B cell (primary cell): ENCODE data around the gene BNC2. TPM values are rescaled to one million over a fixed set of nuclear protein-coding genes. Genes with fewer than 3 reads are reported as not detected.

Experiments used
- ATAC-seq: fragments of 200-7000 bp; cut with Tn5 transposase; one replicate; pipeline ENCODE4 v1.10.0; 2021; ENCODE audit warnings: low read depth, mild to moderate bottlenecking, moderate number of reproducible peaks, moderate library complexity
- CTCF ChIA-PET: fragments of 350-600 bp; sonication (Branson Sonifier 250); formaldehyde crosslinking; loops from one replicate; lab custom pipeline; 2021; ENCODE audit warnings: antibody characterized with exemption, inconsistent platforms; lab: Charles Lee
- POLR2A ChIA-PET: fragments of 350-600 bp; sonication (Branson Sonifier 250); formaldehyde crosslinking; loops from one replicate; lab custom pipeline; 2021; ENCODE audit warnings: antibody characterized with exemption; lab: Charles Lee
- DNase-seq: peaks from one replicate; pipeline ENCODE4 v3.0.0; 2013
- H2AFZ ChIP-seq: 2 replicates; pipeline ENCODE4 v1.6.1; 2012; ENCODE audit warnings: mild to moderate bottlenecking, low read depth, low read length; ENCODE audit not compliant: insufficient read depth, poor library complexity, severe bottlenecking
- H3K27ac ChIP-seq, 2 donors: 1 replicate in 1 of 2; 2 replicates in 1 of 2; pipeline ENCODE4 v1.5.1; 2012 to 2013; ENCODE audit warnings: low read length in 2 of 2, mild to moderate bottlenecking in 2 of 2, moderate library complexity in 1 of 2
- H3K27me3 ChIP-seq, 4 experiments: fragments of 200-600 bp in 1 of 4; sonication (generic) in 1 of 4; replicated peaks in 1 of 4; 1 replicate in 2 of 4; 2 replicates in 2 of 4; pipeline versions ENCODE4 v1.6.1 to v1.7.0; 2013 to 2016; ENCODE audit warnings: low read length in 3 of 4, mild to moderate bottlenecking in 2 of 4, mixed read lengths in 1 of 4, moderate library complexity in 1 of 4; ENCODE audit not compliant: insufficient read depth in 4 of 4, control insufficient read depth in 3 of 4; ENCODE audit errors: control extremely low read depth in 1 of 4
- H3K36me3 ChIP-seq, 2 experiments: replicated peaks in 1 of 2; 1 replicate in 1 of 2; 2 replicates in 1 of 2; pipeline versions ENCODE4 v1.6.1 to v1.7.1; 2013; ENCODE audit warnings: low read length in 1 of 2; ENCODE audit not compliant: insufficient read depth in 2 of 2, control insufficient read depth in 1 of 2; ENCODE audit errors: control extremely low read depth in 1 of 2, extremely low read depth in 1 of 2
- H3K4me1 ChIP-seq, 2 donors: fragments of 200-600 bp in 1 of 2; sonication (generic) in 1 of 2; 1 replicate in 1 of 2; 2 replicates in 1 of 2; pipeline versions ENCODE4 v1.5.1 to v1.6.1; 2013 to 2017; ENCODE audit warnings: low read length in 2 of 2; ENCODE audit not compliant: control insufficient read depth in 2 of 2, insufficient read depth in 2 of 2
- H3K4me2 ChIP-seq: replicated peaks from 2 replicates; pipeline ENCODE3; 2012; ENCODE audit warnings: mild to moderate bottlenecking, low read depth, low read length; ENCODE audit not compliant: poor library complexity, severe bottlenecking
- H3K4me3 ChIP-seq, 5 experiments: fragments of 200-600 bp in 1 of 5; sonication (generic) in 1 of 5; 1 replicate in 3 of 5; 2 replicates in 2 of 5; pipeline versions ENCODE4 v1.5.1 to v1.7.0; 2011 to 2016; ENCODE audit warnings: low read length in 4 of 5, mild to moderate bottlenecking in 4 of 5, low read depth in 2 of 5, control low read depth in 1 of 5, moderate library complexity in 1 of 5; ENCODE audit not compliant: insufficient read depth in 1 of 5; ENCODE audit errors: control extremely low read depth in 1 of 5, extremely low read depth in 1 of 5
- H3K79me2 ChIP-seq: fragments of 200-600 bp; sonication (generic); one replicate; pipeline ENCODE4 v1.6.0; 2016; ENCODE audit warnings: low read length; ENCODE audit not compliant: control insufficient read depth, insufficient read depth
- H3K9ac ChIP-seq: fragments of 200-600 bp; sonication (generic); 2 replicates; pipeline ENCODE4 v1.6.1; 2017; ENCODE audit warnings: mild to moderate bottlenecking, low read length, moderate library complexity
- H3K9me3 ChIP-seq, 3 donors: one replicate each; pipeline versions ENCODE4 v1.6.1 to v1.7.1; 2013; ENCODE audit warnings: low read length in 2 of 3; ENCODE audit not compliant: control insufficient read depth in 2 of 3, insufficient read depth in 1 of 3; ENCODE audit errors: control extremely low read depth in 1 of 3
- H4K20me1 ChIP-seq: 2 replicates; pipeline ENCODE4 v1.6.0; 2012; ENCODE audit warnings: mild to moderate bottlenecking, low read length; ENCODE audit not compliant: insufficient read depth, control insufficient read depth, poor library complexity, severe bottlenecking
- H3K27ac Mint-ChIP-seq: one replicate; pipeline ENCODE4 v1.8.0; 2021; ENCODE audit warnings: mixed read lengths
- H3K27me3 Mint-ChIP-seq: one replicate; pipeline ENCODE4 v1.8.0; 2021; ENCODE audit warnings: mixed read lengths
- H3K4me1 Mint-ChIP-seq: one replicate; pipeline ENCODE4 v1.8.0; 2021; ENCODE audit warnings: mixed read lengths
- H3K4me3 Mint-ChIP-seq: one replicate; pipeline ENCODE4 v1.8.0; 2021; ENCODE audit warnings: mixed read lengths
- H3K9me3 Mint-ChIP-seq: one replicate; pipeline ENCODE4 v1.8.0; 2022; ENCODE audit warnings: mixed read lengths; ENCODE audit not compliant: insufficient read depth
- EZH2 ChIP-seq: IDR thresholded peaks from 2 replicates; pipeline ENCODE4 v1.6.1; 2012; ENCODE audit warnings: borderline replicate concordance, low read depth, mild to moderate bottlenecking, moderate library complexity, low read length; ENCODE audit not compliant: insufficient read depth, poor library complexity, severe bottlenecking
- WGBS: methylation state at CpG from one replicate; pipeline ENCODE4 v1.1.5; 2013; ENCODE audit warnings: missing lambda C conversion rate; ENCODE audit not compliant: insufficient coverage; 5-methylcytosine and 5-hydroxymethylcytosine counted together
- intact Hi-C: fragments of 100-400 bp; cut with micrococcal nuclease; formaldehyde crosslinking; loops from one replicate; pipeline ENCODE4 v1.10.0; 2022
- polyA plus RNA-seq: library from polyadenylated mRNA; depleted of rRNA; stranded (reverse); fragments of >200 nt; gene quantifications from 2 replicates; pipeline ENCODE4 v1.2.3, GENCODE V29; 2012
- total RNA-seq, 2 donors: library from RNA; stranded (reverse); fragments of 120-200 nt in 1 of 2; gene quantifications; 1 replicate in 1 of 2; 2 replicates in 1 of 2; pipeline versions ENCODE4 v1.2.3 to v1.2.4, GENCODE V29; 2013 to 2022
- TF ChIP-seq, protein P1 (sequence below): fragments of 200-600 bp; IDR thresholded peaks from one replicate; pipeline ENCODE4 v1.8.0; 2022; ENCODE audit warnings: antibody characterized with exemption, mild to moderate bottlenecking

The BNC2 gene
- total and polyA plus RNA-seq, 2 donors (not counting 1 experiment from before 2014, with no cell fraction given): 0.01 TPM; not detected in 1

DNA sequence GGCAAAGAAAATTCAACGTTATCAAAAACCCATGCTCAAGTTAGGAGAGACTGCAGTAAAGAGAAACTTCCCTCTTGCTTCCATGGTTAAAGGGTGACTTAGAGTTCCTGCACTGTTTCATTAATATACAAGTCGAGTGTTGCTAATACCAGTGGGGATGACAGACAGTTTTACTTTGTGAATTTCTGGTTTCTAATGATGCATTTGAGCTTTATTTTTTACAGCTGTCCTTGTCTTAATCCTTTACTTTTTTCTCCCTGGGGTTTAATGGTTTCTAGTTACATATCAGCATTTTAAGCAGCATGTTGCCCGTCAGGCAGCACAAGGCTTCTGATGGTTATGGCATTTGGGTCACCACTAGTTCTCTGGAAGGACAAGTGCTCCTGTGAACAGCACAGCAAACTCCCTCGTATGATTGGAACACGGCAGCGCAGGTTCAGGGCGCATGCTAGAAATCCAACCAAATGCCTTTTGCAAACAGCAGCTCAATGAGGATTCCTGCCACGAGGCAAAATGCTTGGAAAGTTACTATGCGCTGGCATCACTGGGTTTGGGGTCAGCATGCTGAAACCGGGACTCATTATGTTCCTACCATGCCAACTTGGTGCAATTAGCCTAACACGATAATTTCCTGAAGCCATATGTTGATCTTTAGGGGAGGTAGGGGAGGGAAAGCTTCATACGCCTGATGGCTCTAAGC is 463.8 kb downstream of the BNC2 start:
- ATAC-seq (no peak), DNase-seq (no peak)
- no peak overlapping the region for H3K4me3 Mint-ChIP-seq
- Histone ChIP-seq H3K79me2 (no peaks in the 10 kb centered on the region), H3K4me3 (no peak overlapping the region), H3K4me1 (no peaks in the 10 kb centered on the region), H3K9ac (no peak overlapping the region), H3K27me3 (no peaks in the 10 kb centered on the region), H2AFZ (no peak overlapping the region), H3K36me3 (no peaks in the 10 kb centered on the region), H3K9me3 (no peaks in the 10 kb centered on the region), H4K20me1 (no peaks in the 10 kb centered on the region), H3K4me2 (no peak overlapping the region), H3K27ac (no peak overlapping the region)
- no peaks in the 10 kb centered on the region for H3K4me1 Mint-ChIP-seq
- WGBS: 91% methylated on average over 7 of the region's 12 CpGs
- CTCF ChIA-PET: no interaction called here
- POLR2A ChIA-PET: no interaction called here
- no peaks in the 10 kb centered on the region for H3K27me3 Mint-ChIP-seq
- no peaks in the 10 kb centered on the region for H3K9me3 Mint-ChIP-seq
- intact Hi-C loops: no loop called here
- H3K27ac Mint-ChIP-seq: no peak overlapping the region
- TF ChIP-seq, protein P1, sequence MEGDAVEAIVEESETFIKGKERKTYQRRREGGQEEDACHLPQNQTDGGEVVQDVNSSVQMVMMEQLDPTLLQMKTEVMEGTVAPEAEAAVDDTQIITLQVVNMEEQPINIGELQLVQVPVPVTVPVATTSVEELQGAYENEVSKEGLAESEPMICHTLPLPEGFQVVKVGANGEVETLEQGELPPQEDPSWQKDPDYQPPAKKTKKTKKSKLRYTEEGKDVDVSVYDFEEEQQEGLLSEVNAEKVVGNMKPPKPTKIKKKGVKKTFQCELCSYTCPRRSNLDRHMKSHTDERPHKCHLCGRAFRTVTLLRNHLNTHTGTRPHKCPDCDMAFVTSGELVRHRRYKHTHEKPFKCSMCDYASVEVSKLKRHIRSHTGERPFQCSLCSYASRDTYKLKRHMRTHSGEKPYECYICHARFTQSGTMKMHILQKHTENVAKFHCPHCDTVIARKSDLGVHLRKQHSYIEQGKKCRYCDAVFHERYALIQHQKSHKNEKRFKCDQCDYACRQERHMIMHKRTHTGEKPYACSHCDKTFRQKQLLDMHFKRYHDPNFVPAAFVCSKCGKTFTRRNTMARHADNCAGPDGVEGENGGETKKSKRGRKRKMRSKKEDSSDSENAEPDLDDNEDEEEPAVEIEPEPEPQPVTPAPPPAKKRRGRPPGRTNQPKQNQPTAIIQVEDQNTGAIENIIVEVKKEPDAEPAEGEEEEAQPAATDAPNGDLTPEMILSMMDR: no peak
- TF ChIP-seq EZH2: no peak

DNA sequence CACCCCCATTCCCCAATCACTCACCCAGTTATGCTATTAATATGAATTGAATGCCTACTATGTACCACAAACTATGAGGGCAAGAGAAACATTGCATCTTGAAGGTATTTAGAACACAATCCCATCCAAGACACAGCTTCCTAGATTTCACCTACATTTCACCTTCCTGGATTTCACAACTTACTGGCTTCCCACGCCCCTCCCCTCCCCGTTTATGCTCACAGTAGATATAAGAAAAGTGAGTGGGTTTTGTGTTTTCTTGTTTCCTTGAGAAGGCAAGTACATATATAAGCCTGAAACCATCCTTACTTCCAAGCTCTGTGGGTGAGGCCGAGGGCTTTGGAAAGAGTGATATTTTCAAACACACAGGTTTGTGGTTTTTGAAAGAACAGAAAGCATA is 465.0 kb downstream of the BNC2 start:
- ChIA-PET POLR2A (no interaction called here), CTCF (no interaction called here)
- Histone ChIP-seq H3K27ac (no peak overlapping the region), H3K4me1 (no peaks in the 10 kb centered on the region), H3K9ac (no peak overlapping the region), H3K79me2 (no peaks in the 10 kb centered on the region), H3K36me3 (no peaks in the 10 kb centered on the region), H2AFZ (no peak overlapping the region), H3K4me2 (no peak overlapping the region), H3K9me3 (no peaks in the 10 kb centered on the region), H3K27me3 (no peaks in the 10 kb centered on the region), H4K20me1 (no peaks in the 10 kb centered on the region), H3K4me3 (no peak overlapping the region)
- no peaks in the 10 kb centered on the region for H3K27me3 Mint-ChIP-seq
- H3K27ac Mint-ChIP-seq: no peak overlapping the region
- no peak for ATAC-seq
- H3K4me3 Mint-ChIP-seq: no peak overlapping the region
- no peak for DNase-seq
- TF ChIP-seq, protein P1: no peak
- TF ChIP-seq EZH2: no peak
- no peaks in the 10 kb centered on the region for H3K9me3 Mint-ChIP-seq
- intact Hi-C loops: no loop called here
- no peaks in the 10 kb centered on the region for H3K4me1 Mint-ChIP-seq
- WGBS: no CpG with 5 or more reads among the region's 3 CpGs
